MCF 10A (cell line): ENCODE results near the gene CCDC47. TPM values are rescaled to one million over a fixed set of nuclear protein-coding genes. Genes with fewer than 3 reads are reported as not detected.

Experiments used
- Bru-seq: library from RNA; stranded (reverse); fragments of 400-500 nt; gene quantifications from one replicate; lab custom pipeline; 2021; lab: Mats Ljungman, UMichigan
- BruChase-seq, 2 experiments: library from RNA; stranded (reverse); fragments of 400-500 nt; gene quantifications; one replicate each; lab custom pipeline; 2021; lab: Mats Ljungman, UMichigan
- BruUV-seq: library from RNA; stranded (reverse); fragments of 400-500 nt; replicated peaks from 2 replicates; lab custom pipeline; 2021; lab: Mats Ljungman, UMichigan
- CTCF ChIA-PET: fragments of 300-600 bp; sonication (Branson Sonifier 250); formaldehyde crosslinking; extraction: SDS; loops from one replicate; lab custom pipeline; 2021; ENCODE audit warnings: antibody characterized with exemption, inconsistent platforms; lab: Yijun Ruan, JAX
- POLR2A ChIA-PET: fragments of 300-600, 350-650 bp; sonication (Branson Sonifier 250); formaldehyde crosslinking; extraction: SDS; loops from one replicate; lab custom pipeline; 2020; ENCODE audit warnings: antibody characterized with exemption, inconsistent platforms; lab: Yijun Ruan, JAX
- DNase-seq: peaks from one replicate; pipeline ENCODE4 v3.0.0-alpha.2; 2018; ENCODE audit not compliant: unreplicated experiment
- H3K27ac Mint-ChIP-seq: one replicate; pipeline ENCODE4 v1.8.0; 2022; ENCODE audit warnings: mild to moderate bottlenecking, low read depth, mixed read lengths; ENCODE audit not compliant: unreplicated experiment
- H3K27me3 Mint-ChIP-seq: one replicate; pipeline ENCODE4 v1.8.0; 2022; ENCODE audit warnings: mixed read lengths; ENCODE audit not compliant: insufficient read depth, unreplicated experiment
- H3K36me3 Mint-ChIP-seq: one replicate; pipeline ENCODE4 v1.8.0; 2022; ENCODE audit warnings: mild to moderate bottlenecking, moderate library complexity, mixed read lengths; ENCODE audit not compliant: insufficient read depth, unreplicated experiment
- H3K4me1 Mint-ChIP-seq: one replicate; pipeline ENCODE4 v1.8.0; 2022; ENCODE audit warnings: mixed read lengths; ENCODE audit not compliant: insufficient read depth, unreplicated experiment
- H3K4me3 Mint-ChIP-seq: one replicate; pipeline ENCODE4 v1.8.0; 2022; ENCODE audit warnings: mild to moderate bottlenecking, moderate library complexity, mixed read lengths; ENCODE audit not compliant: unreplicated experiment
- H3K9me3 Mint-ChIP-seq: one replicate; pipeline ENCODE4 v1.8.0; 2022; ENCODE audit warnings: mixed read lengths; ENCODE audit not compliant: unreplicated experiment
- CTCF ChIP-seq: fragments of 200-600 bp; IDR thresholded peaks from one replicate; pipeline ENCODE4 v1.8.0; 2022; ENCODE audit warnings: antibody characterized with exemption, mild to moderate bottlenecking; ENCODE audit not compliant: unreplicated experiment
- intact Hi-C: fragments of 100-400 bp; cut with micrococcal nuclease; formaldehyde crosslinking; loops from 2 replicates; pipeline ENCODE4 v1.14.1; 2022
- long read RNA-seq: library from polyadenylated mRNA; stranded (forward); transcript quantifications from one replicate; pipeline ENCODE4 v2.0.0, GENCODE V29; 2022
- total RNA-seq: library from RNA; stranded (reverse); gene quantifications from 2 replicates; pipeline ENCODE4 v1.2.3, GENCODE V29; 2022

CCDC47 gene
- total RNA-seq: 86.4 and 114 TPM in 2 replicates
- Bru-seq, nascent RNA: percentile 87 among the genes with signal in this experiment
- percentile 97 among the genes with signal in this experiment for BruChase-seq, experiment 1, labeled RNA remaining after a 6-hour chase
- percentile 93 among the genes with signal in this experiment for BruChase-seq, experiment 2, labeled RNA remaining after a 2-hour chase
- long read RNA-seq, transcript CCDC47-201 (13 exons, 3,466 nt): major isoform, 166 of 196 reads
- long read RNA-seq, transcript CCDC47-204 (12 exons, 1,719 nt): minor isoform, 7 of 196 reads
- long read RNA-seq, partial matches to known transcripts: 3 of 196 reads
- long read RNA-seq, other reads (novel, unspliced or antisense): 20 of 196 reads

- Mint-ChIP-seq H3K36me3 (peaks cover 38% of the 10 kb centered on the region), H3K27me3 (no peaks in the 10 kb centered on the region), H3K9me3 (no peaks in the 10 kb centered on the region), H3K4me1 (peaks cover 30% of the 10 kb centered on the region), H3K4me3 (peak within 1 kb of the TSS; percentile 76), H3K27ac (peak within 1 kb of the TSS; percentile 100)
- DNase-seq: peak; percentile 99
- POLR2A ChIA-PET: interaction anchor here (0.6 to 11.5 kb wide), 46 partner anchors 8 to 896 kb away, joined by 3 to 211 read pairs (median 5); partner anchors contain the start of genes CEP95, DCAF7, DDX5 and FTSJ3
- intact Hi-C loops: loop anchor here (2.0 kb wide), 2 partner anchors 33 to 53 kb away; partner anchors contain the start of genes FTSJ3, PSMC5 and STRADA
- CTCF ChIA-PET: interaction anchor here (0.6 to 0.9 kb wide), 2 partner anchors 19 to 61 kb away, joined by 3 to 5 read pairs; no protein-coding TSS in a partner anchor
- no peak for TF ChIP-seq CTCF
- no TSS peak for BruUV-seq
These were observed at the start of gene CCDC47 for GRCh38 chr17:63773272-63774140. Gene CCDC47, minus strand, starts transcription at chr17:63773597. Its CDS starts 7,422 bp downstream, at chr17:63766175.

- ChIA-PET CTCF (interaction anchor here (0.7 to 1.0 kb wide), 2 partner anchors 13 to 34 kb away, joined by 3 read pairs; no protein-coding TSS in a partner anchor), POLR2A (interaction anchor here (1.2 kb wide), 1 partner anchor 50 kb away, joined by 3 read pairs; no protein-coding TSS in a partner anchor)
- H3K4me1 Mint-ChIP-seq: peaks cover 12% of the 10 kb centered on the region
- no peak for DNase-seq
- intact Hi-C loops: no loop called here
- TF ChIP-seq CTCF: no peak
- H3K36me3 Mint-ChIP-seq: peaks cover 92% of the 10 kb centered on the region
- BruUV-seq: no TSS peak
- H3K4me3 Mint-ChIP-seq: no peak overlapping the region
- no peaks in the 10 kb centered on the region for H3K27me3 Mint-ChIP-seq
- H3K27ac Mint-ChIP-seq: no peak overlapping the region
- H3K9me3 Mint-ChIP-seq: no peaks in the 10 kb centered on the region
These were observed 49.1 kb upstream of the CCDC47 start for GRCh38 chr17:63822537-63822936.

GRCh38 chr17:63821804-63822203 is 48.4 kb upstream of the CCDC47 start:
- CTCF ChIA-PET: interaction anchor here (1.1 kb wide), 1 partner anchor 15 kb away, joined by 3 read pairs; no protein-coding TSS in a partner anchor
- BruUV-seq: no TSS peak
- TF ChIP-seq CTCF: no peak
- peak overlapping the region; percentile 75 for H3K27ac Mint-ChIP-seq
- no peak for DNase-seq
- POLR2A ChIA-PET: interaction anchor here (0.7 to 1.2 kb wide), 2 partner anchors 49 to 1241 kb away, joined by 3 read pairs; no protein-coding TSS in a partner anchor
- H3K27me3 Mint-ChIP-seq: no peaks in the 10 kb centered on the region
- peaks cover 12% of the 10 kb centered on the region for H3K4me1 Mint-ChIP-seq
- H3K36me3 Mint-ChIP-seq: peaks cover 92% of the 10 kb centered on the region
- intact Hi-C loops: no loop called here
- no peaks in the 10 kb centered on the region for H3K9me3 Mint-ChIP-seq
- no peak overlapping the region for H3K4me3 Mint-ChIP-seq
